Stomach (tissue), 9 donors: ENCODE data around the gene MRPL48. TPM values are rescaled to one million over a fixed set of nuclear protein-coding genes. Genes with fewer than 3 reads are reported as not detected.

Experiments
- DNase-seq, 2 donors: peaks; one replicate each; pipeline versions ENCODE4 v3.0.0 to v3.0.0-alpha.2; 2013 to 2019
- H3K27ac ChIP-seq, 5 donors: fragments of 200-600 bp in 4 of 5; sonication (generic) in 4 of 5; one replicate each; pipeline ENCODE4 v1.5.1; 2013 to 2019; ENCODE audit warnings: mild to moderate bottlenecking in 1 of 5, moderate library complexity in 1 of 5
- H3K27me3 ChIP-seq, 3 donors: fragments of 200-600 bp; sonication (generic); one replicate each; pipeline ENCODE4 v1.5.1; 2017 to 2019; ENCODE audit warnings: mixed run types in 1 of 3
- H3K36me3 ChIP-seq, 4 donors: fragments of 200-600 bp; sonication (generic); 1 replicate in 3 of 4; 2 replicates in 1 of 4; pipeline ENCODE4 v1.5.1; 2016 to 2019
- H3K4me1 ChIP-seq, 4 donors: fragments of 200-600 bp; sonication (generic); one replicate each; pipeline ENCODE4 v1.5.1; 2016 to 2019
- H3K4me3 ChIP-seq, 4 donors: fragments of 200-600 bp; sonication (generic) in 3 of 4; one replicate each; pipeline ENCODE4 v1.5.1; 2016 to 2019; ENCODE audit warnings: mild to moderate bottlenecking in 1 of 4
- H3K9me3 ChIP-seq, 4 donors: fragments of 200-600 bp; sonication (generic); one replicate each; pipeline ENCODE4 v1.5.1; 2016 to 2019
- CTCF ChIP-seq, 7 experiments: fragments of 450-650 bp in 4 of 7; fragments of 200-600 bp in 3 of 7; sonication (generic) in 3 of 7; IDR thresholded peaks; one replicate each; pipeline ENCODE4 v1.5.1; 2016 to 2019; ENCODE audit warnings: antibody characterized with exemption in 7 of 7, control low read depth in 2 of 7, mild to moderate bottlenecking in 1 of 7
- EP300 ChIP-seq: sonication (generic); formaldehyde crosslinking; IDR thresholded peaks from one replicate; pipeline ENCODE4 v1.6.1; 2017; ENCODE audit warnings: antibody characterized with exemption
- POLR2A ChIP-seq, 4 donors: fragments of 450-650 bp; IDR thresholded peaks; one replicate each; pipeline ENCODE4 v1.6.1; 2016; ENCODE audit warnings: antibody characterized with exemption in 4 of 4, control low read depth in 2 of 4, mild to moderate bottlenecking in 1 of 4, moderate library complexity in 1 of 4
- POLR2AphosphoS5 ChIP-seq, 3 donors: sonication (generic); formaldehyde crosslinking; IDR thresholded peaks; one replicate each; pipeline ENCODE4 v1.6.1; 2016; ENCODE audit warnings: antibody characterized with exemption in 3 of 3
- WGBS, 5 donors: extraction: QIAGEN DNeasy Blood & Tissue Kit in 3 of 5; methylation state at CpG; one replicate each; pipeline versions ENCODE4 v1.1.5 to v1.1.7; 2013 to 2018; 5-methylcytosine and 5-hydroxymethylcytosine counted together
- intact Hi-C: fragments of 100-400 bp; cut with DNase I; formaldehyde crosslinking; loops from one replicate; pipeline ENCODE4 v1.15.1; 2023; ENCODE audit warnings: low total_unique reads
- polyA plus RNA-seq, 3 donors: library from polyadenylated mRNA; stranded (reverse); fragments of 200-250 nt; gene quantifications; one replicate each; pipeline ENCODE4 v1.2.3, GENCODE V29; 2013
- total RNA-seq, 5 donors: library from RNA; depleted of rRNA; stranded (reverse); fragments of >200 nt; gene quantifications; one replicate each; pipeline versions ENCODE4 v1.1.0 to v1.2.3, GENCODE V29; 2014 to 2016
- donor health status: healthy with polysubstance abuse.
- donor health status: Bipolar disorder and iron deficiency.
- donor health status: healthy.

MRPL48 gene
- total and polyA plus RNA-seq, 8 donors = 1.2 to 118 (median 31.0) TPM

- 95 to 98% (median 97%) methylated on average over 8 of the region's 8 CpGs for WGBS, 5 donors
- Histone ChIP-seq H3K36me3 (peaks cover 0 to 4% (median 4%) of the 10 kb centered on the region in 4 donors), H3K4me3 (no peak overlapping the region), H3K27me3 (no peaks in the 10 kb centered on the region), H3K27ac (no peak overlapping the region), H3K4me1 (peaks cover 0 to 12% (median 0%) of the 10 kb centered on the region in 4 donors), H3K9me3 (no peaks in the 10 kb centered on the region)
- TF ChIP-seq CTCF (IDR thresholded peaks at IDR 0.05) (no peak), POLR2AphosphoS5 (IDR thresholded peaks at IDR 0.05) (no peak), EP300 (no peak), POLR2A (IDR thresholded peaks at IDR 0.05) (no peak)
- DNase-seq = no peak
- intact Hi-C loops = no loop called here
These were observed 27.1 kb downstream of the MRPL48 start for GRCh38 chr11:73814812-73815211.

DNA sequence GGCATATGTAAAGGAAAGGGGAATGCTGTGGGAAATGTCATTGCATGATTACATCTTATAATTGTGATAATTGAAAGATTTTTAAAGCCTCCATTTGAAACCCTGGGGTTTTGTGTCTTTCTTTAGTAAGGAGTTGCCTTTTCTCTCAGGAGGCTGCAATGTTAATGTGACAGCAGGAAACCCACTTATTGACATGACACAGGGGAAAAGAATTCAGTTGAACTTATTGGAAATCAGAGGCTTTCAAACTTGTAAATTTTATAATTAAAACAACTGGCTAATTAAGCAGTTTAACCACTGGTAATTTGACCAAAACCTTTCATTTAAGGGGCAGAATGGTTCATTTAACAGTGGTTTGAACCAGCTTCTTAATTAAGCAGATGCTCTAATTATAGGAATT, 31.2 kb downstream of the MRPL48 start:
- no peak overlapping the region for H3K4me3 ChIP-seq
- peaks cover 0 to 12% (median 0%) of the 10 kb centered on the region in 4 donors for H3K4me1 ChIP-seq
- intact Hi-C loops = no loop called here
- no peaks in the 10 kb centered on the region for H3K27me3 ChIP-seq
- DNase-seq = no peak
- peaks cover 0 to 4% (median 0%) of the 10 kb centered on the region in 4 donors for H3K36me3 ChIP-seq
- no peaks in the 10 kb centered on the region for H3K9me3 ChIP-seq
- no peak overlapping the region for H3K27ac ChIP-seq
- TF ChIP-seq EP300 (no peak), POLR2AphosphoS5 (IDR thresholded peaks at IDR 0.05) (no peak), POLR2A (IDR thresholded peaks at IDR 0.05) (no peak), CTCF (IDR thresholded peaks at IDR 0.05) (no peak)

DNA sequence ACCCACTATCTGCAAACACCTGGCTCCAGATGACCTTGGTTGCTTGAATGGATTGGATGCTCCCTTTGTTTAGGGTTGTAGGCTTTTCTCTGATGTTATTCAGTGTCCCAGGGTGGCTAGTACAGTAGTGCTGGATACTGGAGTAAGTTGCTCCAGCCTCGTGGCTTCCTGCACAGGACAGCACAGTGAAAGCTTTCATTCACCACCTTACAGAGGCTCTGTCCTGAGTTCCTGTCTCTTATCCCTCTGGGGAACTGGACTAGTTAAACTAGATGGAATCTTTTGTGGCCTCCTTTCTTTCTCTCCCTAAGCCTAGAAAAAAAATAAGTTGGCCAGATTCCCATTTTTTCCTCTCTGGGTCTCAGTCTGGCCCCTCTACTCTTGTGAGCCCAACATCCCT, 42.6 kb downstream of the MRPL48 start:
- no peak for DNase-seq
- Histone ChIP-seq H3K4me1 (no peaks in the 10 kb centered on the region), H3K4me3 (no peak overlapping the region), H3K27me3 (no peaks in the 10 kb centered on the region), H3K36me3 (peaks cover 0 to 88% (median 77%) of the 10 kb centered on the region in 4 donors), H3K9me3 (no peaks in the 10 kb centered on the region), H3K27ac (no peak overlapping the region)
- intact Hi-C loops = no loop called here
- WGBS, 5 donors = 74 to 96% (median 93%) methylated on average over 1 of the region's 1 CpG
- TF ChIP-seq CTCF (IDR thresholded peaks at IDR 0.05) = no peak
- no peak for TF ChIP-seq POLR2A (IDR thresholded peaks at IDR 0.05)
- TF ChIP-seq EP300 = no peak
- no peak for TF ChIP-seq POLR2AphosphoS5 (IDR thresholded peaks at IDR 0.05)

- H3K36me3 ChIP-seq = peaks cover 0 to 88% (median 67%) of the 10 kb centered on the region in 4 donors
- no peaks in the 10 kb centered on the region for H3K9me3 ChIP-seq
- DNase-seq = no peak
- intact Hi-C loops = no loop called here
- no peaks in the 10 kb centered on the region for H3K4me1 ChIP-seq
- WGBS, 5 donors = 78 to 88% (median 84%) methylated on average over 2 of the region's 2 CpGs
- H3K27me3 ChIP-seq = no peaks in the 10 kb centered on the region
- TF ChIP-seq EP300 (no peak), POLR2A (IDR thresholded peaks at IDR 0.05) (no peak), CTCF (IDR thresholded peaks at IDR 0.05) (no peak), POLR2AphosphoS5 (IDR thresholded peaks at IDR 0.05) (no peak)
- H3K27ac ChIP-seq = no peak overlapping the region
- no peak overlapping the region for H3K4me3 ChIP-seq
These were observed 45.4 kb downstream of the MRPL48 start for GRCh38 chr11:73833067-73833466.
